ENCODE measurements around the gene SLC3A2. TPM values are rescaled to one million over a fixed set of nuclear protein-coding genes. Genes with fewer than 3 reads are reported as not detected.

SLC3A2 gene
- total and polyA plus RNA-seq, 2 of the 13 experiments (the other 11 are each of a cell fraction or from before 2014, with no cell fraction given) = 213 to 226 TPM

GRCh38 chr11:62880803-62881578, at the start of gene SLC3A2 (continued):
- TF ChIP-seq SNAI1 (CRISPR knock-in tag; IDR thresholded peaks at IDR 0.05; ENCODE audit: borderline replicate concordance) = no peak
- no peak for TF ChIP-seq RAD51 (IDR thresholded peaks at IDR 0.05; ENCODE audit: borderline replicate concordance)
- no peak for TF ChIP-seq ADNP (CRISPR knock-in tag; IDR thresholded peaks at IDR 0.05)
- TF ChIP-seq ZNF629 (CRISPR knock-in tag; conservative IDR thresholded peaks at IDR 0.05) = 0 out of 2 replicates have a peak, but pooled peaks have one; percentile 5
- TF ChIP-seq ZNF446 (CRISPR knock-in tag; IDR thresholded peaks at IDR 0.05) = peak; percentile 61; the same call in 1 of the 2 replicates
- TF ChIP-seq, protein P1, sequence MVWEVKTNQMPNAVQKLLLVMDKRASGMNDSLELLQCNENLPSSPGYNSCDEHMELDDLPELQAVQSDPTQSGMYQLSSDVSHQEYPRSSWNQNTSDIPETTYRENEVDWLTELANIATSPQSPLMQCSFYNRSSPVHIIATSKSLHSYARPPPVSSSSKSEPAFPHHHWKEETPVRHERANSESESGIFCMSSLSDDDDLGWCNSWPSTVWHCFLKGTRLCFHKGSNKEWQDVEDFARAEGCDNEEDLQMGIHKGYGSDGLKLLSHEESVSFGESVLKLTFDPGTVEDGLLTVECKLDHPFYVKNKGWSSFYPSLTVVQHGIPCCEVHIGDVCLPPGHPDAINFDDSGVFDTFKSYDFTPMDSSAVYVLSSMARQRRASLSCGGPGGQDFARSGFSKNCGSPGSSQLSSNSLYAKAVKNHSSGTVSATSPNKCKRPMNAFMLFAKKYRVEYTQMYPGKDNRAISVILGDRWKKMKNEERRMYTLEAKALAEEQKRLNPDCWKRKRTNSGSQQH (CRISPR knock-in tag; IDR thresholded peaks at IDR 0.05; ENCODE audit: low read depth) = peak; percentile 18; the same call in 1 of the 2 replicates
- 0 out of 2 replicates have a peak, but pooled peaks have one; percentile 68 for TF ChIP-seq ZNF33B (CRISPR knock-in tag; IDR thresholded peaks at IDR 0.05)
- peak; percentile 76; the same call in 1 of the 2 replicates for TF ChIP-seq BCL3 (CRISPR knock-in tag; IDR thresholded peaks at IDR 0.05)
- peak; percentile 64; the same call in 1 of the 2 replicates for TF ChIP-seq KLF6 (CRISPR knock-in tag; IDR thresholded peaks at IDR 0.05)
- TF ChIP-seq, protein P2, sequence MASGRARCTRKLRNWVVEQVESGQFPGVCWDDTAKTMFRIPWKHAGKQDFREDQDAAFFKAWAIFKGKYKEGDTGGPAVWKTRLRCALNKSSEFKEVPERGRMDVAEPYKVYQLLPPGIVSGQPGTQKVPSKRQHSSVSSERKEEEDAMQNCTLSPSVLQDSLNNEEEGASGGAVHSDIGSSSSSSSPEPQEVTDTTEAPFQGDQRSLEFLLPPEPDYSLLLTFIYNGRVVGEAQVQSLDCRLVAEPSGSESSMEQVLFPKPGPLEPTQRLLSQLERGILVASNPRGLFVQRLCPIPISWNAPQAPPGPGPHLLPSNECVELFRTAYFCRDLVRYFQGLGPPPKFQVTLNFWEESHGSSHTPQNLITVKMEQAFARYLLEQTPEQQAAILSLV (CRISPR knock-in tag; IDR thresholded peaks at IDR 0.05; ENCODE audit: borderline replicate concordance) = peak; percentile 95; the same call in 1 of the 2 replicates
- TF ChIP-seq NR2F1 (CRISPR knock-in tag; IDR thresholded peaks at IDR 0.05) = no peak
- TF ChIP-seq ZNF12 (CRISPR knock-in tag; IDR thresholded peaks at IDR 0.05) = 0 out of 2 replicates have a peak, but pooled peaks have one; percentile 9
- TF ChIP-seq ZFP36L2 (CRISPR knock-in tag; IDR thresholded peaks at IDR 0.05) = no peak
- TF ChIP-seq NFATC3 (CRISPR knock-in tag; IDR thresholded peaks at IDR 0.05) = no peak; the same call in 1 of the 2 replicates
- TF ChIP-seq, protein P3, sequence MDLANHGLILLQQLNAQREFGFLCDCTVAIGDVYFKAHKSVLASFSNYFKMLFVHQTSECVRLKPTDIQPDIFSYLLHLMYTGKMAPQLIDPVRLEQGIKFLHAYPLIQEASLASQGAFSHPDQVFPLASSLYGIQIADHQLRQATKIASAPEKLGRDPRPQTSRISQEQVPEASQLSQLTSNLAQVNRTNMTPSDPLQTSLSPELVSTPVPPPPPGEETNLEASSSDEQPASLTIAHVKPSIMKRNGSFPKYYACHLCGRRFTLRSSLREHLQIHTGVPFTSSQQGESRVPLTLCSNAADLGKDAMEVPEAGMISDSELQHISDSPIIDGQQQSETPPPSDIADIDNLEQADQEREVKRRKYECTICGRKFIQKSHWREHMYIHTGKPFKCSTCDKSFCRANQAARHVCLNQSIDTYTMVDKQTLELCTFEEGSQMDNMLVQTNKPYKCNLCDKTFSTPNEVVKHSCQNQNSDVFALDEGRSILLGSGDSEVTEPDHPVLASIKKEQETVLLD (CRISPR knock-in tag; IDR thresholded peaks at IDR 0.05; ENCODE audit: low read depth) = 0 out of 2 replicates have a peak, but pooled peaks have one; percentile 19
- peak; percentile 35; the same call in 1 of the 2 replicates for TF ChIP-seq GATA4 (IDR thresholded peaks at IDR 0.05; ENCODE audit: borderline replicate concordance, low read depth)
- TF ChIP-seq, protein P4, sequence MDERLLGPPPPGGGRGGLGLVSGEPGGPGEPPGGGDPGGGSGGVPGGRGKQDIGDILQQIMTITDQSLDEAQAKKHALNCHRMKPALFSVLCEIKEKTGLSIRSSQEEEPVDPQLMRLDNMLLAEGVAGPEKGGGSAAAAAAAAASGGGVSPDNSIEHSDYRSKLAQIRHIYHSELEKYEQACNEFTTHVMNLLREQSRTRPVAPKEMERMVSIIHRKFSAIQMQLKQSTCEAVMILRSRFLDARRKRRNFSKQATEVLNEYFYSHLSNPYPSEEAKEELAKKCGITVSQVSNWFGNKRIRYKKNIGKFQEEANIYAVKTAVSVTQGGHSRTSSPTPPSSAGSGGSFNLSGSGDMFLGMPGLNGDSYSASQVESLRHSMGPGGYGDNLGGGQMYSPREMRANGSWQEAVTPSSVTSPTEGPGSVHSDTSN (CRISPR knock-in tag; IDR thresholded peaks at IDR 0.05) = no peak
- peak; percentile 78; the same call in 1 of the 2 replicates for TF ChIP-seq ZNF83 (CRISPR knock-in tag; IDR thresholded peaks at IDR 0.05; ENCODE audit: borderline replicate concordance)
- peak; percentile 51; the same call in 1 of the 2 replicates for TF ChIP-seq ZNF768 (CRISPR knock-in tag; IDR thresholded peaks at IDR 0.05)
- TF ChIP-seq DRAP1 (CRISPR knock-in tag; IDR thresholded peaks at IDR 0.05) = peak; percentile 79
